HEK293 (cell line): ENCODE data around the gene ME3.

Experiments
- CTCF ChIP-seq: fragments of 450-650 bp; formaldehyde crosslinking; IDR thresholded peaks from 2 replicates; pipeline ENCODE4 v1.5.1; 2016; ENCODE audit warnings: missing biosample characterization, missing genetic modification characterization
- KLF7 ChIP-seq: fragments of 450-650 bp; formaldehyde crosslinking; IDR thresholded peaks from 2 replicates; pipeline ENCODE4 v1.5.1; 2016; ENCODE audit warnings: missing biosample characterization, missing genetic modification characterization, borderline replicate concordance
- ZNF654 ChIP-seq: fragments of 450-650 bp; formaldehyde crosslinking; IDR thresholded peaks from 2 replicates; pipeline ENCODE4 v1.5.1; 2016; ENCODE audit warnings: low read depth, missing biosample characterization, missing genetic modification characterization
- ZNF777 ChIP-seq: fragments of 450-650 bp; formaldehyde crosslinking; IDR thresholded peaks from 2 replicates; pipeline ENCODE4 v1.5.1; 2017; ENCODE audit warnings: missing biosample characterization, missing genetic modification characterization, borderline replicate concordance
- ZNF837 ChIP-seq: fragments of 450-650 bp; formaldehyde crosslinking; IDR thresholded peaks from 2 replicates; pipeline ENCODE4 v1.5.1; 2016; ENCODE audit warnings: missing biosample characterization, missing genetic modification characterization

GRCh38 chr11:86664930-86665329 lies 7.5 kb downstream of the ME3 start:
- TF ChIP-seq CTCF (tag by site-specific recombination), result no peak
- no peak for TF ChIP-seq KLF7 (tag by site-specific recombination)
- no peak for TF ChIP-seq ZNF654
- no peak for TF ChIP-seq ZNF837 (tag by site-specific recombination)
- TF ChIP-seq ZNF777 (tag by site-specific recombination), result no peak
